ENCODE measurements around the gene LHFPL6. TPM values are rescaled to one million over a fixed set of nuclear protein-coding genes. Genes with fewer than 3 reads are reported as not detected.
A peak's percentile ranks its signal among the peaks of the same experiment; 100 is the strongest.

The LHFPL6 gene
- polyA plus RNA-seq, 3 donors, result 0.14 to 0.59 (median 0.46) TPM

DNA sequence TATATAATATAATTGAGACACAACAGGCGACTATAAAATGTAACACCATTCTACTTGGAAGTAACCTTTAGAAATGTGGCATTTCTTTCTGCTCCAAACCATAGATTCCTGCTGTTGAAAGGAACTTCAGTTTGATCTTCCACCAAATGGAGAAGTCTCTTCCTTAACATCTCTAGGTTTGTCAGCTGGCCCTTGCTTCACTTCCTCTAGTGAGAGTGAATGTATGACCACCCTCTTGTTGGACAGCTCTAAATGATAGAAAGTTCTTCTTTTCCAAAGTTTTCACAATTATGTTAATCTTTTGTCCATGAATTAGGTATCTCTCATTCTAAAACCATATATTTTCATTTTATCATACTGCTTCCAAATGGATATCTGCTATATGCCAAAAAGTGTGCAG is 38.7 kb upstream of the LHFPL6 start:
- peaks cover 0 to 9% (median 5%) of the 10 kb centered on the region in 7 donors for H3K9me3 Mint-ChIP-seq
- TF ChIP-seq, protein P1, sequence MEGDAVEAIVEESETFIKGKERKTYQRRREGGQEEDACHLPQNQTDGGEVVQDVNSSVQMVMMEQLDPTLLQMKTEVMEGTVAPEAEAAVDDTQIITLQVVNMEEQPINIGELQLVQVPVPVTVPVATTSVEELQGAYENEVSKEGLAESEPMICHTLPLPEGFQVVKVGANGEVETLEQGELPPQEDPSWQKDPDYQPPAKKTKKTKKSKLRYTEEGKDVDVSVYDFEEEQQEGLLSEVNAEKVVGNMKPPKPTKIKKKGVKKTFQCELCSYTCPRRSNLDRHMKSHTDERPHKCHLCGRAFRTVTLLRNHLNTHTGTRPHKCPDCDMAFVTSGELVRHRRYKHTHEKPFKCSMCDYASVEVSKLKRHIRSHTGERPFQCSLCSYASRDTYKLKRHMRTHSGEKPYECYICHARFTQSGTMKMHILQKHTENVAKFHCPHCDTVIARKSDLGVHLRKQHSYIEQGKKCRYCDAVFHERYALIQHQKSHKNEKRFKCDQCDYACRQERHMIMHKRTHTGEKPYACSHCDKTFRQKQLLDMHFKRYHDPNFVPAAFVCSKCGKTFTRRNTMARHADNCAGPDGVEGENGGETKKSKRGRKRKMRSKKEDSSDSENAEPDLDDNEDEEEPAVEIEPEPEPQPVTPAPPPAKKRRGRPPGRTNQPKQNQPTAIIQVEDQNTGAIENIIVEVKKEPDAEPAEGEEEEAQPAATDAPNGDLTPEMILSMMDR (IDR thresholded peaks at IDR 0.05), result no peak

DNA sequence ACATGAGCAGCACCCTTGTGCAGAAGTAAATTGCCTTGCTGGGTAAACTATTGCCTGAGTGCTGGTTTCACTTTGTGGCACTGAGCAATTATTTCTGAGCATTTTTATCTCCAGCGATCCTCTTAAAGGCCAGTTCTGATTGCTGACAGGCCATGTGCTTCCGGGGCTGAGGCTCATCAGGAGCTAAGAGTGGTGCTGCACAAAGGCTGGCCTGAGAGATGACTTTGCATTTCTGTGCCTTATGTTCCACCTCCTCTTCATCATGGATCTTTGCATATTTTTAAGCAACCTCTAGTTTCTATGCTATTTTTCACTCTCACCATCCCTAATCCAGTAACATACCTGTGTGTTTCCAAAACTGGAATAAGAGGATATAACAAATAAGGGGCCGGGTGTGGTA is 34.9 kb upstream of the LHFPL6 start:
- Histone ChIP-seq H3K27me3 (ENCODE audit: control insufficient read depth in 2 of 2, insufficient read depth in 2 of 2, low read length in 2 of 2) (no peaks in the 10 kb centered on the region), H3K9ac (ENCODE audit: insufficient read depth, low read length, poor library complexity, severe bottlenecking) (no peak overlapping the region), H4K20me1 (ENCODE audit: insufficient read depth, low read length) (no peaks in the 10 kb centered on the region), H3K4me3 (replicated peaks in 1 of 3; ENCODE audit: low read depth in 2 of 3, low read length in 3 of 3) (no peak overlapping the region), H3K36me3 (replicated peaks in 1 of 2; ENCODE audit: control insufficient read depth in 1 of 2, insufficient read depth in 2 of 2, low read length in 2 of 2) (no peaks in the 10 kb centered on the region), H3K4me2 (replicated peaks; ENCODE audit: extremely low read depth, low read length, poor library complexity, severe bottlenecking) (no peak overlapping the region), H3K9me3 (replicated peaks in 1 of 2; ENCODE audit: control insufficient read depth in 1 of 2, insufficient read depth in 1 of 2, low read length in 2 of 2) (peaks cover 5% of the 10 kb centered on the region in 2 donors), H3K27ac (ENCODE audit: low read depth in 1 of 2, low read length in 2 of 2) (no peak overlapping the region), H3K4me1 (ENCODE audit: control insufficient read depth in 1 of 2, insufficient read depth in 2 of 2, low read length in 2 of 2) (peaks cover 0 to 2% of the 10 kb centered on the region in 2 donors), H3K79me2 (ENCODE audit: insufficient read depth, low read length) (no peaks in the 10 kb centered on the region), H2AFZ (ENCODE audit: insufficient read depth, low read depth, low read length, poor library complexity, severe bottlenecking) (no peak overlapping the region)
- Mint-ChIP-seq H3K27ac (no peak overlapping the region), H3K27me3 (ENCODE audit: low read depth in 3 of 3) (peaks cover 0 to 2% (median 1%) of the 10 kb centered on the region in 3 donors), H3K4me1 (peaks cover 3% of the 10 kb centered on the region), H3K9me3 (peaks cover 0 to 9% (median 4%) of the 10 kb centered on the region in 7 donors), H3K4me3 (no peak overlapping the region), H3K36me3 (no peaks in the 10 kb centered on the region)
- no peak for DNase-seq
- 100% methylated on average over 3 of the region's 3 CpGs for WGBS (ENCODE audit: insufficient coverage)
- TF ChIP-seq, protein P1 (IDR thresholded peaks at IDR 0.05), result no peak
- intact Hi-C loops (cut with micrococcal nuclease), result no loop called here

More for the DNA sequence above, 38.7 kb upstream of the LHFPL6 start:
- H3K27ac Mint-ChIP-seq, result no peak overlapping the region
- DNase-seq, result peak; percentile 21 to 50 (median 30)
- intact Hi-C loops (cut with micrococcal nuclease), result no loop called here
- H3K4me3 Mint-ChIP-seq, result no peak overlapping the region
- no CpG with 5 or more reads among the region's 1 CpG for WGBS (ENCODE audit: insufficient coverage)
- H3K27me3 Mint-ChIP-seq (ENCODE audit: low read depth in 3 of 3), result peaks cover 0 to 1% (median 0%) of the 10 kb centered on the region in 3 donors
- no peaks in the 10 kb centered on the region for H4K20me1 ChIP-seq (ENCODE audit: insufficient read depth, low read length)
- peaks cover 0 to 2% of the 10 kb centered on the region in 2 donors for H3K4me1 ChIP-seq (ENCODE audit: control insufficient read depth in 1 of 2, insufficient read depth in 2 of 2, low read length in 2 of 2)
- no peak overlapping the region for H3K4me3 ChIP-seq (replicated peaks in 1 of 3; ENCODE audit: low read depth in 2 of 3, low read length in 3 of 3)
- H3K4me2 ChIP-seq (replicated peaks; ENCODE audit: extremely low read depth, low read length, poor library complexity, severe bottlenecking), result no peak overlapping the region
- peaks cover 5% of the 10 kb centered on the region in 2 donors for H3K9me3 ChIP-seq (replicated peaks in 1 of 2; ENCODE audit: control insufficient read depth in 1 of 2, insufficient read depth in 1 of 2, low read length in 2 of 2)
- no peak overlapping the region for H3K27ac ChIP-seq (ENCODE audit: low read depth in 1 of 2, low read length in 2 of 2)
- H3K27me3 ChIP-seq (ENCODE audit: control insufficient read depth in 2 of 2, insufficient read depth in 2 of 2, low read length in 2 of 2), result no peaks in the 10 kb centered on the region
- H2AFZ ChIP-seq (ENCODE audit: insufficient read depth, low read depth, low read length, poor library complexity, severe bottlenecking), result no peak overlapping the region
- no peaks in the 10 kb centered on the region for H3K36me3 ChIP-seq (replicated peaks in 1 of 2; ENCODE audit: control insufficient read depth in 1 of 2, insufficient read depth in 2 of 2, low read length in 2 of 2)
- no peaks in the 10 kb centered on the region for H3K36me3 Mint-ChIP-seq
- no peak overlapping the region for H3K9ac ChIP-seq (ENCODE audit: insufficient read depth, low read length, poor library complexity, severe bottlenecking)
- peaks cover 3% of the 10 kb centered on the region for H3K4me1 Mint-ChIP-seq
- H3K79me2 ChIP-seq (ENCODE audit: insufficient read depth, low read length), result no peaks in the 10 kb centered on the region

Data from CD14-positive monocyte (primary cell).